ENCODE measurements around the gene ZNF423. TPM values are rescaled to one million over a fixed set of nuclear protein-coding genes. Genes with fewer than 3 reads are reported as not detected.
A peak's percentile ranks its signal among the peaks of the same experiment; 100 is the strongest.

The ZNF423 gene
- total RNA-seq, 1 donor from 2014 or later: 7.1 TPM

DNA sequence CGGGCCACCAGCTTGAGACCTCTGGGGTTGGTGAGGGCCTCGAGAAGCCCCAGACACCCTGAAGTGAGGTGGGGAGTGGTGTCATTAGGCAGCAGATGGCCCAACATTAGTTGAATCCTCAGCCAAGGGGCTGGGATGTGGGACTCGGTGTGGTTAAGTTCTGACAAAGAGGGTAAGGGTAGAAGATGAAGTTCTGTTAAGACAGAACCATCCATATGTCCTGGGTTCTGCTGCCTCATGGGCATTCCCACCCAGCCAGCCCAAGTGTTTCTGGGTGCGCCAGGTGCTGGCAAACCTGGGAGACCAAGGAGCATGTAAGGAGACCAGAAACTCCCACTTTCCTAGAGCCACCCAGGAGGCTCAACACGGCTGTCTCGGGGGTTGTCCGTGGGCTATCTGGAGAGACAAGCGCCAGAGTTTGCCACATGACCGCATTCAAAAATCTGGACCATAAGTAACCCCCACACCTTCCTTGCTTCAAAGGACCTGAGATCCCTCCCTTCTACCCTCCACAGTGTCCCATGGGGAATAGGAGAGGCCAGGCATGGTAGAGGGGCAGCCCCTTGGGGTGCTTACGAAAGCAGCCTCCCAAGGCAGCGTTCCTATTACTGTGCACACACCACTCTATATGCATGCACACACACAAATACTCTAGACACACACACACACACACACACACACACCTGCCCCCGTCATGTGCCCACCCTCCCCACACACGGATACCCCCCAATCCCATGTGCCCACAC lies 353.6 kb downstream of the ZNF423 start:
- no peak for DNase-seq

DNA sequence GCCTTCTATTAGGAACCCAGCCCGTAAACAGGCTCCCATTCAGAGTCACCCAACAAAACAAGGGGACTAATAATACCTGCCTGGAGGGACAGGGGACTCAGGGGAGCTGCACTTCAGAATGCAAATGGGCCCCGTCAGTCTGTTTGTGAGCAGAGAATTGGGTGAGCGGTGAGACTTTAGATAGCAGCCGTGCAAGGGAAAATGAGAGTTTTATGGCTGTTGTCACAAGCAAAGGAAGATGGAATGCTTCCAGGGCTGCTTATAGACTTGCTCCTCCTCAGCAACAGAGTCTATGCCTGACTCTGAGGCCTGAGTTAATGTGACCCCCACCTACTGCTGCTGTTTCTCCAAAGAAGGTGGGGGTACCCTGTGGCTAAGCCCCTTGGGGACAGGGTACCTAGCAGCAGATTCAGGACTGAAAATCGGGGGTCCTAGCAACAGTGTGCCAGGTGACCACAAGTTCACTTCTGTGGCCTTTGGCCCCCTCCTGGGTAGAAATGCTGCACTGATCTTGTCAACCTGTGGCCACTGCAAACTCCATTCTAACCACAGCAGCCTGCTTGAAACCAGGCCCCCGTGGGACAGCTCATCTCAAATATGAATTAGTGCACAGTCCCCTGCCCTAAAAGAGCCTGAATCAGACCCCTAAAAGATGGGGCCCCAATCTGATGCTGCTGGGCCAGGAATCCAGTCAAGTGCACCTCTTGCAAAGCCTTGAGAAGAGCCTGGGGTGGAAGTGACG lies 355.9 kb downstream of the ZNF423 start:
- no peak for DNase-seq

DNA sequence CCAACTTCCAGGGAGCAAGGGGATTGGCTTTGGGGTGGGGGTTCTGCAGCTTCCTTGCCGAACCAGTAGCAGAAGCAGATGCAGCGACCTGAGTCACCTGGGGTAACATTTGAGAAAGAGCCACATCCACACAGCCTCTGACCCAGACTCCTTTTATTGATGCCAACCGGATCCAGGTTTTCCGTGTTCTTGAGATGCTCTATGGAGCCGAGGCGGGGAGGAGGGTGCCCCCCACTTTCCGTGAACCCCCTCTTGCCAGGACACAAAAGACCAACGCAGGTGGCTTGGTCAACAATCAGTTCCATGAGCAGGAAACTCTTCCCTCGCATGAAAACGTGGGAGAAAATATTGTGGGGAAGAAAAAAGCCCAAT lies 356.5 kb downstream of the ZNF423 start:
- no peak for DNase-seq

DNA sequence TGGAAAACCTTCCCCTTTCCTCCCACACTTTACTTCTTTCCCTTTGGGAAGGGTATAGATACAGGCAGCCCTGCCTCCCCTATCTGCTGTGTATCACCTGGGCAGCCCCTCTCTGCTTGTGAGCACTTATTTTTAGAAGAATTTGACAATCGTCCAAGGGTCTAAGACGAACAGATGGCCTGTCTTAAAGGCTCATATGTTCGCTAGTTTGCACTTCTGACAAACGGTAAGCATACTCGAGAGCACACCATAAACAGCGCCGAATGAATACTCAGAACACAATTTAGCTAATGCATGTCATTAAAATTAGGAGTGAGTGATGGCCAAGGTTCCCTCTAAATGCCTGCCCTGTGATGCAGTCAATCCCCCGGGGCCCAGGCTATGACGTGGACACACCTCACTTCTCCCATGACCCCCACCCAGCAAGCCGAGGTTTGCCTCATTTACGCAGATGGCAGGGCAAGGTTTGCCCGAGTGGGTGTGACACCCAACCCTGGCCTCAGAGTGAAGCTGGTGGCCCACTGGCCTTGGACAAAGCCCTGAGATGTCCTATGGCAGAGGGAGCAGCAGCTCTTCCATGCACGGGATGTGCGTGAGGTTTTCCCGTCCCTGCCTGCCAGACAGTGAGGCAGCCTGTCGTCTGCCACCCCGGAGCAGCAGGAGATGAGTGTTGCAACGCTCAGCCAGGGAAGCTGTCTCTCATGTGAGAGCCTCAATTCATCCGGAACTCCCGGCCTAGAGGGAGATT lies 357.1 kb downstream of the ZNF423 start:
- no peak for DNase-seq

DNA sequence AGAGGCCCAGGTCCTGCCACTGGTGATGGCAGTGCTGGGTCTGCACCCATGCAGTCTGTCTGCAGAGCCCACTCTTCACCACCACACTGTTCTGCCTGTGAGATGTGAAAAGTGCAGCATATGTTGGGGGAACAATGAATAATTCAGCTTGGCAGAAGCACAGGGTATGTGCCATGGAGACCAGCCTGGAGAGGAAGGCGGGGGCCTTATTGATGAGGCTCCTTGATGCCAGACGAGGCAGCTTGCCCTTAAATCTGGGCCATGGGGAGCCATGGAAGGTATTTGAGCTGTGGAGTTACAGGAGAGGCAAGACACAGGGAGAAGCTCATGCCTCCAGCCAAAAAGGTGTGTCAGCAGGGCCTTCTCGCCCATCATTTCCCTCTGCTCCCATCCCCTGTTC lies 357.6 kb downstream of the ZNF423 start:
- no peak for DNase-seq

DNA sequence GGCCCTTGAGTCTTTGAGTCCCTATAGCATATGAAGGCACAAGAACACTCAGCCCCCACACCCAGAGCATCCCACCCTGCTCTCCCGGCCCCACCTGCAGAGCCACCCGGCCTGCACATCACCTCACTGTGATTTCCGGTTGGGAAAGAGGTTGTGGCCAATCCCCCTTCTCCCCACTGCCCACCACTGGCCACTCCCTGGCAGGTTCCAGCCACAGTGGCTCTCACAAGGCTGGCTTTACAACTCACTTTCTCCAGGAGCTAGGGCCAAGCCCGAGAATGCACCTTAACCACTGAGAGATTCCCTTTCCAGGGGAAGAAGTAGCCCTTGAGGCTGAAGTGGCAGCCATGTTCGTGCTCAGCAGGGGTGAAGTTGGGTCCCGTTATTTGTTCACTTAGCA lies 358.4 kb downstream of the ZNF423 start:
- DNase-seq: no peak

DNA sequence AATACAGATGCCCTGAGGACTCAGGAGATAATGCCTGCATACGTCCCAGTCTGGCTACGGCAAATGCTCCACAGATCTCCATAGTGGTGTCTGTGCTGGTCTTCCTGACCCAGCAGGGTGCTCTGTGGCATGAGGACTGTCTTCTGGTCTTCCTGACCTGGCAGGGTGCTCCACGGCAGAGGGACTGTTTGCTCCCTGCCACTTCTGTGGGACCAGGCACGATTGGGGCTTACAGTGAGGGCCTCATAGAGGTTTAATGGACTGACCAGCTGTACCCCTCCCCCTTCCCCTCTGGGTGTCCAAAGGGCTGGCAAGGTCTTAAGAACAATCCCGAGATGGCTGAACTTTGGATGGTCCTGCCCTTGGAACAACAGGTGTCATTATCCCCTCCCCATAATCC lies 359.3 kb downstream of the ZNF423 start:
- no peak for DNase-seq

DNA sequence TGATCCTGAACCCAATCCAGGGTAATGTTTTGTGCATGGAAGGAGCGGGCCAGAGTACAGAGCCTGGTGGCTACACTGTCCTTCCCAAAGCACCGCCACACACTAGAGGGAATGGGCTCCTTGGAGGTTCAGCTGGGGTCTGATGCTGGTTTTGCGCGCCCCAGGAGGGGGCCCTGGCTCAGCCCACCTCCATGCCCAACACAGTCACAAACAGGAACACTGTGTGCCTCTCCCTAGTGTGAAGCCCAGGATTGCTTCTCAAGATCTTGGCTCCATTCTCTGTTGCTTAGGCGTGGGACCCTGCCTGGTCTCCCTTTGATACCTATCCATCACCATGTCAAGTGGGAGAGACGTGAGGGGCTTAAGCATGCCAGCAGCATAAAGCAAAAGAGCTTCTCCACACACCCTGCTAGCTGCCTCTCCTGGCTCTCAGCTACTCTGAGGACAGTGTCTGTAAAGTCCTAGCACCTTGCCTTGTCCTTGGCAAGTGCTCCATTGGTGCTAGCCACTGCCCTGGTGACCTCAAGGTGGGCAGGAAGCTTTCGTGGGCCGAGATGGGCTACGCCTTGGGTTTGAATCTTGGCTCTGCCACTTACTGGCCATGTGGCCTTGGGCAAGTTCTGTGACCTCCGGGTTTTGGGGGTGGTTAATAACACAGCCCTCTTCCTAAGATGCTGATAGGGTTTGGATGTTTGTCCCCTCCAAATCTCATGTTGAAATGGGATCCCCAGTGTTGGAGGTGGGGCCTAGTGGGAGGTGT lies 360.1 kb downstream of the ZNF423 start:
- DNase-seq: no peak

DNA sequence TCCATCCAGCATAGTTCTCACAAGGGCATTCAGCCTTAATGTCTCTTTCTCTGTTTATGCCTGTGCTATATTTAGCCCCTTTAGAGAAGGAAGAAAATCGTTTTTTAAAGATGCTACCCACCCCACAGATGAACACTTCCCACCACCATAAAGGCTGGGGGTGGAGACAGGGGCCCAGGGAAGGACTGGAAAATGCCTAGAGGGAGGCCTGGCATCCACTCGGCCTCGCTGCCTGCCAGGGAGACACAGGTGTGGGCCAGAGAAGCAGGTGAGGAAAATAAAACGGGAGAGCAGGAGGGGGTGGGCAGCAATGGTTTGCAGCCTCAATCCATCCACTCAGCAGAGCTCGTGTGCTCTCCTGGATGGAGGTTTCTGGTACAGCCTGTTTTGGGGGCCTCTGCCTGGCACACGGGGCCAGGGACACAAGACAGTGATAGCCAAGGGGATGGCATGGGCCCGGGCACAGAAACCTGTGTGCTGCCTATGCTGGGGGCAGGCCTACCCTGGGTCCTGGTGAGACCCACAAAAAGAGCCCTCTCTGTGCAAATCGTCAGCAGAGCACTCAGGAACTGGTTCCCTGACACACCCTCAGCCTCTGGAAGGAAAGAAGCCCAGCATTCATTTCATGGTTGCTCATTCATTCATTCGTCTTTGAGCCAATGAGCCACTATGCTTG lies 360.9 kb downstream of the ZNF423 start:
- no peak for DNase-seq

DNA sequence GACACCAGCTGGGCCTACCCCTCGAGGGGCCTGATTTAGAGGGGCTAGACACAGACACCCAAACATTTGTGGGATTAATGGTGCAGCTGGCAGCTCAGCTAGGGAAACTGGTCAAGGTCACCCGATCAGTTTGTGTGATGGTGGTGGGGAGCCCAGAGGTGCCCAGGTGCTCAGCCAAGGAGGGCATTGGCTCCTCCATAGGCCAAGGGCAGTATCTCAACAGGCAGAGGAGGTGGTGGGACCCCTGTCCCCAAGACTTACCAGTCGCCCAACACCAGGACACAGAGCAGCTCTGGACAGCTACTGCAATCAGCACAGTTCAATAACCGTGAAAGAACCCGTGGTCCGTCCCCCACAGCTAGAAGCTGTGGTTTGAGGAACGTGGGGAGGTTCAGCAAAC lies 361.4 kb downstream of the ZNF423 start:
- DNase-seq: no peak

DNA sequence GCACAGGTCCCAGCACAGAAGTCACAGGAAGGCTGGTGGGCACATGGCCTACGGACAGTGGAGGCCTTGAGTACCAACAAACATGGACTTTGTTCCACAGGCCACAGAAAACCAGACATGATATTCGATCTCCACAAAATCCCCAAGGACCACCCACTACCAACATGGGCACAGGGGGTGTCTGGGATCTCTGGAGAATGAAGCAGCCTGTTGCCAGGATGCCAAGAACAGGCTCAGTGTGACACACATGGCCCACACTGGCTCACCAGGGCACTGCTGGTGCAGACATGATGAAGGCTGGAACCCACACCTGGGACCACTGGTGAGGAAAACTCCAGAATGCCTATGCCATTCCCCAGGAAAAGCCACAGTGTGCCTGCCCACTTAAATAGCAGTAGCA lies 362.1 kb downstream of the ZNF423 start:
- no peak for DNase-seq

DNA sequence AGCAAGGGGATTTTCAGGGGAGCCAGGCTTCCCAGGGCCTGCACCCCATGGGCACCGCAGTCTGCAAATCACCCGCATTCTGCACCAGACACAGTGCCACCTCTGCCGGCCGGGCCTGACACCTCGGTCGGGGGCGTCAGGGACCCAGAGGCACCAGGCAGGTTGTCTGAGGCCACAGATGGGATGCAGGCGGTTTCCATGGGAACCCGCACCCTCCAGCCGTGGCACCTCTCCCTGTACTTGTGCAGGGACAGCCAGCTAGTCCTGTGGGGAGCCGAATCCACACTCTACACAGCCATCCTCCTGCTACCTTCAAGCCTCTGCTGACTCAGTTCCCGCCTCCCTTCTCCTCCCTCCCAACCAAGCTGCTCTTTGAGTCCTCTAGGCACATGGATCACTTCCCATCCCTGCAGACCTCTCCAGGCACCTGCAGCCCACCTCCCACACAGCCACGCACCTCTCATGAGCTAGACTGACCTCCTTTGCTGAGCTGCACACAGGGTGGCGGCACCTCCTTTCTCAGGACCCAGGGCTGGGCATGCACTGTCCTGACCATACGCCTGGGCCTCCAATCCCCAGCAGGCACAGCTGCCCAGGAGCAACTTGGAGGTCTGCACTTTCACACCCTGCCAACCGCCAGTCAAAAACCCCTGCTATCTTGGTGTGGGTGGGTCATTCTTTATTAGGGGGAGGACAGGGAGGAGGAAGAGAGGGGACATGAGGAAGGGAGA lies 362.9 kb downstream of the ZNF423 start:
- DNase-seq: no peak

DNA sequence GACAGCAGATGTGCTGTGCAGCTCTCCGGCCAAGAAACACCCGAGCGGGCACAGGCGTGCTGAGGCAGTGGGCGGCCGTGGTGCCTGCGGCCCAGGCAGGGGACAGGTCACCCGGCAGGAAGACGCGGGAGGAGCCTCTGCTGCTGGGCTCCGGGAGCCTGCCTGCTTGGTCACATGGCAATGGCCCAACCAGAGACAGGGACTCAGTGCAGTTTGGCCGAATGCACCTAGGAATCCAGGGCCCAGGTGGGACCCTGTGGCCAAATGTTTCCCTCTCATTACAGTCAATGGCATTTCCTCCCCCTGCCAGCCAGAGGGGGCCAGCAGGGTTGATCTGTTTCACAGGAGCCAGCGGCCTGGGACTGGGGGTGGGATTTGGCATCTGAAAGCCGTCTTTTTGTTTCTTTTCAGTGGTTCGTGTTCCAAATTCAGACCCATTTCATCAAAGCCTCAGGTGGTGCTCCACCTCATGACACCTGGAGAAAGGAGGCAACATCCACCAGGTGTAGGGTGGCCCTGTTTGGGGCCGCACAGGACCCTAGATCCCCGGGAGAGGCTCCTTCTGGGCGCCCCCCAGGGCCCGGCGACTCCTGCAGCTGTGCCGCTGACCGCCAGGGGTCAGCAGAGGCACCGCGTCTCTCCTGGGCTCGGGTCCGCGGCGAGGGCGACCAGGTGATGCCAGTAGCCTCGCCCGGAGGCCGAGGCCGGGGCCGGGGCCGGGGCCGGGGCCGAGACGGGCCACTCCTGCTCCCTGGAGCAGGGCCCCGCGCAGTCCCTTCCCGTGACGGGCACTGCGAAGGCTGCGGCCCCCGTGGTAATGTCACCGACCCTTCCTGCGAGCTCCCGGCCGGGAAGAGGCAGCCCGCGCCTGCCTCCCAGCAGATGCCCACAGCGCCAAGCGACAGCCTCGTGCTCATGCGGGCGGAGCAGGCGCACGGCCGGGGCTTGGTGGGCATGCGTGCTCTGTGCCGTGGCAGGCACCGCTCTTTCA lies 363.8 kb downstream of the ZNF423 start:
- DNase-seq: peak; percentile 59

DNA sequence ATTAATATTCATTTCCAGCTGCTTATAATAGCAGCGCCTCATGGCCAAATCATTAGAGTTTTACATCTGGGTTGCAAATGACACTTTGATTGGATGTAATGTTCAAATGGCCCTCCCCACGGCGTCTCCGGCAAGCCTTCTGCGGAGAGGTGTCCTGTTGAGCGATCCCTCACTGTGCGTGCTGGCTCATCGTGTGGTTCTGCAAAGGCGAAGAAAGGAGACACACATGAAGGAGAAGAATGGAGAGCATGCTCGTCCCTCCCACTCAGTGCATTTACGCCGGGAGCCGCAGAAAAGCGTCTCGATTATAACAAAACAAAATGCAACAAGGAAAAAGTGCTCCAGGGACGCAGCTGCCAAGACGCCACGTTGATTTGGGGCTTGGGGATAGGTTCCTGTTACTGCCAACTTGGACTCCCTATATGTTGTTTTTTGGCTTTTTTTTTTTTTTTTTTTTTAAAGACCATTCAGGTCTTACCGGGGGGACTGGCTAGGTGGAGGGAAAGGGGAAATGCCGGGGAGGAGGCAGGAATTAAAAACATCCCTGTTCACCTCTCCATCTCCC lies 364.7 kb downstream of the ZNF423 start:
- DNase-seq: no peak

DNA sequence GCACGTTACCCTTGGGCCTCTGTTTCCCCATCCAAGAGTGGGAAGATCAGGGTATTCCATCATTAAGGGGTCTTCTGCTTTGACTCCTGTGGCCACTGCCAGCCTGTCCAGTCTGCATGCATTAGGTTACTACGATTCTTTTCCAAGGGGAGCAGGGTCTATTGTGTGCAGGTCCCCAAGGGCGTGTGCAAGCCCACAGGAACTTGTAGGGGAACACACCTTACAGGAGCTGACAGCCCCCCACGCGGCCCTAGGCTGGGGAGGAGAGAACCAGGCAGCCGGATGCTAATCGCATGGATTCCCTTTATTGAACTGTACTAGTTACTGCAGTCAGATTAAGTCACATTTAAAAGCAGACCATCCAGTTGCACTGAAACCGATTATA lies 365.6 kb downstream of the ZNF423 start:
- DNase-seq: no peak

DNA sequence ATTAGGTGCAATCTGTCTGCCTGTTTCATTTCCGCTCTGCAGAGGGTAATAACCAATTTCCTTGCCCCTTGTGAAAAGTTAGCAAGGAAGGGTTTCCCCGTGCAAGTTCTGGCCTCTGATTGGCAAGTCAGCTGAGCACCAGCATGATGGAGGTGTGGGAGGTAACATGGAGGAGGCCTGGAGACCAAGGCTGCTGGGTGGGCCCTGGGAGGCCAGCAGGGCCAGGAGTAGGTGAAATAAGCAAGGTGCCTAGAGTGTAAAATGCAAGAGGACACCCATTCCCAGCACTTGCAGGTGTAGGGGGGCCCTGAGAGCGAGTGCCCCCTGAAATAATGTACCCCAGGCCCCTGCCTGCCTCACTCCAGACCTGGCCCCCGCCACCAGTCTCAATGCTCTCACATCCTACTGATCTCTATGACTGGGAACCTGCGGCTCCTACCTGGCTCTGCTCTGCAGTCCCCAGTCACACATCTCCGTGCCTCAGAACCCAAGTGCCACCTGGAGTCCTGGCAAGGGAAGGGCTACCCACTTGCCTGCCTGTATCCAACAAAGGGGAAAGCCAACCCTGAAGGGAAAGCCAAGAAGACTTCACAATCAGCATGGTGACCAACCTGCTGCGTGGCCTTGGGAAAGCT lies 366.1 kb downstream of the ZNF423 start:
- no peak for DNase-seq

DNA sequence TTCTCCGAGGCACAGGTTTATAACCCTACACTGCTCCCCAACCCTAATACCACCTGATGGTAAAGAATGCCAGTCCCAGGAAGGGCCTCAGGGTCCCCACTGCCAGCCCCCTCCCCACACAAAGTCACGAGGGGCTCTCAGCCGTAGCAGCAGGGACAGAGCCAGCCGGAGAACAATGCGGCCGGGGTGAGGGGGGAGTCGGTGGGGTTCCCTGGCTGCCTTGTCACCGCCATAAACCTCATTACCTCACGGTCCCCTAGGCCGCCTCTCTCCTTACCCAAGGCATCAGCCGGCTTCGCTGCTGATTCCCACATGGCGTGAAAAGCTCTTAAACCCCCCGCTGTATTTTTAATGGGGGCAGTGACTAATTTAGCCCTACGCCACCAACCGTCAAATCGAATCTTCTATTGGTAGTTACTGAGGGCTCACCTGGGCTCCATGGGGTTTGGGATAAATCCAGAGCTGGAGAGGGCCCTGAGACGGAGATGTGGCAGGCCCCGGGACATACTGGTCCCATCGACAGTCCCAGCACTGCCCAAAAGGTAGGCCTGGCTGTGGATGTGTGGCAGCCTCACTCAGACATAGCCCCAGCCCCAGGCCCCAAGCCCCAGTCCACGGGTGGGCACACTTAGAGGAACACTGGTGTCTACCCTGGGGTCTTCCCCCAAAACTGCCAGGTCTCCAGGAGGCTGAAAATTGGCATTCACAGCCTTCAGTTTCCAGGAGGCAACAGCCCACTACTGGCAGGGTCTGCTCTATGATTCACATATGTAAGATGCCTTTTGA lies 367.0 kb downstream of the ZNF423 start:
- no peak for DNase-seq

DNA sequence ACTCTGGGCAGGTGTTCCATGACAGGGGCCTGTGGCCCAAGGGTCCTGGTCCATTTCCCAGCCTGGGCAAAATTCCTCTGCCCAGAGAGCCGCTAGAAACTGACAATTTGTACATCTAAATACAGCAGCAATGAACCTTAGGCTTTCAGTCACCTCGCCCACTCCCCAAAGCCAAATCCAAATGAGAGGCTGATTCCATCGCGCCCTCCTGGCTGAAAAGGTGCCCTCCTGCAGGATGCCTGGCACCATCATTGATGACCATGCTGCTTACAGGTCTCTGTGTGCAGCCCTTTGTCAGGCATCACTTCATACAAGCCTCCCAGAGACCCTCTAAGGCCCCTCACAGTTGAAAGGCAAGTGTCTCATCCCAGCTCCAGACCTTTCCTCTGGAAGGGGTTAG lies 367.6 kb downstream of the ZNF423 start:
- DNase-seq: no peak

DNA sequence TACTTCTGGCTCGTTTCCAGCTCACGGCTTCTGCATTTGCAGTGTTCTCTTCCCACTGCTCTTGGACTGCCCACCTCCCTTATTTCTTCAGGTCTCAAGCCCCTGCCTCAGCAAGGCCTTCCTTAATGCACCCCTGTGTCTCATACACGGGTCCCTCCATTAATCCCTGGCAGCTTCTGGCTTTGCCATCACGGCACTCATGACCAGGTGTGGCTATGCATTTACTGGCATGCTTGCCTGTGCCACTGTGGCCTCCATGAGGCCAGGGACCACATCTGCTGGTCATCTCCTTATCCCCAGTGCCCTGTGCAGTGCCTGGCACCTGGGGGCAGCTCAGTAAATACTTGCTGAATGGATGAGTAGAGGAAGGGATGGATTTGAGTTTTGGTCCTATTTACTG lies 368.2 kb downstream of the ZNF423 start:
- no peak for DNase-seq
